ENCODE results near the gene LRWD1. TPM values are rescaled to one million over a fixed set of nuclear protein-coding genes. Genes with fewer than 3 reads are reported as not detected.
A peak's percentile ranks its signal among the peaks of the same experiment; 100 is the strongest.

The LRWD1 gene
- total and polyA plus RNA-seq, 9 of the 15 experiments (the other 6 are each of a cell fraction or from before 2014, with no cell fraction given), result 0.61 to 66.0 (median 33.2) TPM

GRCh38 chr7:102432442-102433218, 32.2 kb upstream of the LRWD1 start (continued):
- no peak for TF ChIP-seq CLOCK (CRISPR knock-in tag; IDR thresholded peaks at IDR 0.05; ENCODE audit: borderline replicate concordance)
- no peak for TF ChIP-seq WHSC1 (IDR thresholded peaks at IDR 0.05; ENCODE audit: low read length)
- TF ChIP-seq BCOR (IDR thresholded peaks at IDR 0.05), result no peak
- TF ChIP-seq ELK3 (CRISPR knock-in tag; IDR thresholded peaks at IDR 0.05), result no peak
- no peak for TF ChIP-seq ZC3H4 (CRISPR knock-in tag; IDR thresholded peaks at IDR 0.05; ENCODE audit: borderline replicate concordance)
- no peak for TF ChIP-seq KDM1A (IDR thresholded peaks at IDR 0.05)
- no peak for TF ChIP-seq ZHX1 (conservative IDR thresholded peaks at IDR 0.05; ENCODE audit: low read length)
- no peak for TF ChIP-seq GTF2F1 (IDR thresholded peaks at IDR 0.05; ENCODE audit: low read depth, low read length)
- peak; percentile 67 for TF ChIP-seq ZNF121 (CRISPR knock-in tag; conservative IDR thresholded peaks at IDR 0.05)
- no peak for TF ChIP-seq MEF2A (IDR thresholded peaks at IDR 0.05; ENCODE audit: control insufficient read depth, low read depth, low read length)
- no peak for TF ChIP-seq DEAF1 (CRISPR knock-in tag; IDR thresholded peaks at IDR 0.05)

Measured in K562 (cell line).